Measurements from ENCODE around the gene HIVEP3.

The HIVEP3 gene

GRCh38 chr1:41677620-41678019 is 241.1 kb downstream of the HIVEP3 start:
- no peak for DNase-seq

- no peak for DNase-seq
Observed at GRCh38 chr1:41675401-41675800, 243.3 kb downstream of the HIVEP3 start.

DNA sequence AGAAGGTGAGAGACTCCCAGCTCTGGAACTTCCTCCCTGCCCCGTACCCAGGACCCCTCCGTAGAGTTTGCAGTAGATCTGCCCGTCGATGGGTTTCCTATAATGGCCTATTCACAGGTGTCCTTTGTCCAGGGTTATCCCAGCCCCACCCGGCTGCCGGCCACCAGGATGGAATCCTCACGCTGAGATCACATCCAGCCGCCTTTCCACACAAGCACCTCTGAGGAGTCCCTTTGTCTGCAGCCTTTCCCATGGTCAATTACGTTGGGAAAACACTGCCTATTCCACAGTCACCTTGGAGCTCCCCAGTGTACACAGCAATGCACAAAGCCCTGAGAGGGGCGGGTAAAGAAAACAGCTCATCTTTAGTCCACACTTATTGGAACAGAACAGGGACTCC is 244.2 kb downstream of the HIVEP3 start:
- no peak for DNase-seq

GRCh38 chr1:41673806-41674205 is 244.9 kb downstream of the HIVEP3 start:
- peak in 1 of 4 experiments; percentile 20 for DNase-seq

GRCh38 chr1:41673378-41673777 is 245.3 kb downstream of the HIVEP3 start:
- peak in 1 of 4 experiments; percentile 27 for DNase-seq

DNA sequence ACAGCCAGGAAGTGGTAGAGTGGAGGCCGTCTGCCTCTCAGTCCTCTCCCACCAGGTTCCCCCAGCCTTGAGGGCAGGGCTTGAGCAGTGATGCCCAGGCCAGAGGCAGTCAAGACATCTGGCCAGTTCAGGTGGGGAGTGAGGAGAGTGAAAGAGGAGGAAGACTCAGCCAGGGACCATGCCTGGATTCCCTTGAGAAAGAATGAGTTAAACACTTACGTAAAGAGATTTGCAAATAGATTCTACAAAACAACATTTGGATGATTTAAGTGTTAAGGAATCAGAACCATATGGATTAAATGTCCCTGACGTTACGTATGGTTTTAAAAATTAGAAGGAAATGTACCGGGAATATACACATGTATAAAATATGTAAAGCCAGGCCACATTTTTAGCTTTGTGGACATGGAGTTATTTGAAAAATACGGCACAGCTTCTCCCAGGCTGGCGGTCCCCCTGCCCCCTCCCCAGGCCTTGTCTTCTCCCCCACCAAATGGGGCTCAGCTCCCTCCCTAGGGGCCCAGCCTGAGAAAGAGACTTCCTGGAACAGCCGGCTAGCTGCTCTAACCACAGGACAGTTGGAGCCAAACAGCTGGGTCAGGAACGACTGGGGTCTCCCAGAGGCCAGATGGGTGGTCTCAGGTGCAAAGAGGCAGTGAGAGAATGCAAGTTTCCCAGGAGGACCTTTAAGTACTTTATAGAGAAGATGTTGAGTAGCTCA is 245.9 kb downstream of the HIVEP3 start:
- no peak for DNase-seq

- DNase-seq, result no peak
Observed at GRCh38 chr1:41672173-41672572, 246.5 kb downstream of the HIVEP3 start.

DNA sequence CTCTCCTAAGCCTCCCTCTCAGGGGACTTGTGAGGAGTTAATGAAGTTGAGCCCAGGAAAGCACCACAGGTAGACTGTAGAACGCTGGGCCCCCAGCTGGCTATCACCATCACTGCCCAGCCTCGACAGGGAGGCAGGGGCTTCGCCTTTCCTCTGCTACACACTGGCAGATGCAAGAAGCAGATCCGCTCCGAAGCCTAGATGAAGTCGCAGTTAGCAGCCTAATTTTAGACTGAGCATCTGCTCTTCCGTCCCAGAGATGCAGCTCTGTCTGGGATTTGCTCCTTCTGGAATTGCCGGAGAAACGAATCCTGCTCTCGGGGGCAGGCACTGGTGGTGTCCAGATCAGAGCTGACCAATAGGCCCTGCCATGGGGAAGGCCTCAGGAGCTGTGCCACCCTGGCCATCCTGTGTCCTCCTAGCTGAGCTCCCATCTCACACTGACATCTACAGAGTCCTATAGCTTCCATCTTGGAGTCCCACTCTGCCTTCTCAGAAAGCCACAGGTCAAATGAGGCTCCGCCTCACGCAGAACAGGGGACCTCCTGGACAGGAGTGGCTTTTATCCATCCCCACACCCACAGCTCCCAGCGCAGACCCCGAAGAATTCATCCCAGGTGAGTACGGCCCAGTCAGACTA is 247.5 kb downstream of the HIVEP3 start:
- no peak for DNase-seq

- DNase-seq, result no peak
Observed at GRCh38 chr1:41670217-41670957, 248.3 kb downstream of the HIVEP3 start.

DNA sequence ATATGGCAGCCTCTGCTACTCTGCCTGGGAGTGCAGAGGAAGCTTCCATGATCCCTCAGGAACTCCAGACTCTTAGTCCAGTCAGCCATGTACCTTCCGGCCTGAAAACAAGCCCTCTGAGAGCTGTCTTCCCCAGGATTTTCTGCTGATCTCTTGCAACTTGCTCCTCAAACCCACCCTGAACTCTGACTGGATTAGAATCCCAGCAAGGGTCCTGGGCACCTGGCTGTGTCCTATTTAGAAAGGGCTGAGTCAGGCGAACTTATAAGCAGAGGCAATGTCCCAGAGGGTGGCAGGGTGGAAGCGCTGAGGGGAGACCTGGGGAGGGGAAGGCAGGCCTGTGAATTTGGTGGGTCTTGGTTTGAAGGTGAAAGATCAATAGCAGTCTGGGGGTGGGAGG is 249.8 kb downstream of the HIVEP3 start:
- DNase-seq, result no peak

DNA sequence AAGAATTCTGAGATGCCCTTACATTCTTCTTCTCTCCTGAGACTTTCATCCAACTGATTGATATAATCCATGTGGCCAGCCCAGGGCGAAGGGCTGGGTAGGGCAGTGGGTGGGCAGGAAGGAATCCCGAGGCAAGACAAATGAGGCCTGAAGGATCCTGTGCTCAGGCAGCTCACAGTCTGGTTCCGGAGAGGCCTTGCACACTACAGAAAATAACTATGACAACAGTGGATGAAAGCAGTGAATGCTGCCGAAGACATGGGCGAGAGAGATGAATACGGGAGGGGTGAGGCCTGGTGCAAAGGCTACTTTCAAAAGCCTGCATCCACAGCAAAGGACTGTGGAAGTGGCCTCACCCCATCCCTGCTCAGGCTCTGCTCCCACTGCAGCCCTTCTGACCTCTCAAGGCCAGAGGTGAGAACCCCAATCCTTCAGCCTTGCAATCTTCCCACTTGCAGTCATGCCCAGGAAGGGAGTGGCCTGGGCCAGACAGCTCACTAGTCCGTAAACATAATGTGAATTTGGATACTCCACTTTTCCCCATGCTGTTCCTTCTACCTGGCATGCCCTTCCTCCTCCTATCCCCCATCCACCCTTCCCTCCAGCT is 250.6 kb downstream of the HIVEP3 start:
- DNase-seq, result no peak

DNA sequence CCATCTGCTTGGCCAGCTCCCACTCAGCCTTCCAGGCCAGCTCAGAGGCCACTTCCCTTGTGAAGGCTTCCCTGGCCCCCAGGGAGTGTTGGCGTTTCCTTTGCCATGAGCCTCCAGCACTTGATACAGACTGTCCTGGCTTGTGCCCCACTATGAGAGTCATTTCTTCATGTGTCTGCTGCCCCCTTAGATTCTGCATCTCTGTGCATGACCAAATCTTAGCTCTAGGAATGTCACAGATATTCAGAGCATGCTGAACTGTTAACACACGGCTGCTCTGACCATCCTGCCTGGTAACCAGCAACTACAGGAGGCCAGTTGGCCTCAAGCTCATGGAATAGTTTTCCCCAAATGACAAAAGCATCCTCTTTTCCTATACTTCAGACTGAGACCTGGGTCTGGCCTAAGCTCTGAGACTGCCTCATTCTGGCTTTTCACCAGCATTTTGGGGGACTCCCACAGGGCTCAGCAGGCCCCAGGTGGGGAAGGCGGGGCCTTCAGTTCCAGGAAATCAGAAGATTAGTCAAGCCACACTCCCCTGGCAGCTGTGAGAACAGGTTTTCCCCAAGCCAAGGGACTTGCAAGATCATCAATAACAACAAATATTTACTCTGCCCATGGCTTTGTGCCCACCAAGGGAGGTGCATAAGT is 251.6 kb downstream of the HIVEP3 start:
- peak in 1 of 4 experiments; percentile 6 for DNase-seq

- DNase-seq, result no peak
Observed at GRCh38 chr1:41665962-41666917, 252.5 kb downstream of the HIVEP3 start.

- no peak for DNase-seq
Observed at GRCh38 chr1:41664861-41665640, 253.7 kb downstream of the HIVEP3 start.

GRCh38 chr1:41663671-41664400 is 254.9 kb downstream of the HIVEP3 start:
- DNase-seq, result no peak

GRCh38 chr1:41662765-41663437 is 255.8 kb downstream of the HIVEP3 start:
- no peak for DNase-seq

- peak; percentile 13 to 39 (median 28) for DNase-seq
Observed at GRCh38 chr1:41662061-41662764, 256.5 kb downstream of the HIVEP3 start.

DNA sequence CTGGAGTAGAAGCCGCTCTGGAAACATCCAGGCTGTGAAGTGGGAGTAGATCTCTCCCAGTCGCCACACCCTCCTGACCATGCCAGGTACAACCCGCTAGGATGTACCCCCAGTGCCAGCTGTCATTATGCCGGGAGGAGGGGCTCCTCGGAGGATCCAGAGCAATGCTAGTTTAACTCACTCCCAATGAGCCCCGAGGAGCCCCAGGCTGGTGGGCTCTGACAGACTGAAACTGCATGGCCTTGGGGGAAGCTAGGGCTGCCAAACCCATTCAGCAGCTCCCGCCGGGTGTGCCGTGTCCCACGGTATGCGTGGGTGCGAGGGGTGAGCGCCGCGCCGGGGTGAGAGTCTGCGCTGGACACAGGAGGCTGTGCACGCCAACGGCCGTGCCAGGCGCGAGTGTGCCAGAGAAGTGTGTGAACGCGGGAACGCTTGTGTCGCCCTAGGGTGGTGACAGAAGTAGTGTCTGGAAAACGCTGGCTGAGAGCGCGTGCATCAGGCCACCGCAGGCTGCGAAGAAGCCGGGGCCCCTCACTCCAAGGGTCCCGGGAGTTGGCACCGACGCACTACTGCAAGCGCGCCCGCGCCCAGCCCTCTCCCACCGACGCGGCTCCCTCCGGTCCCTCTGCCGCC is 257.2 kb downstream of the HIVEP3 start:
- DNase-seq, result no peak
